HEK293 (cell line): ENCODE measurements around the gene PPP4R1.

Source experiments
- CTCF ChIA-PET: fragments of 350-600 bp; formaldehyde crosslinking; extraction: SDS; loops from one replicate; lab custom pipeline; 2021; ENCODE audit warnings: antibody characterized with exemption; lab: Yijun Ruan, JAX
- POLR2A ChIA-PET: fragments of 300-600 bp; formaldehyde crosslinking; extraction: SDS; loops from one replicate; lab custom pipeline; 2020; ENCODE audit warnings: antibody characterized with exemption, inconsistent platforms; lab: Yijun Ruan, JAX
- H3K27ac ChIP-seq: fragments of 200-500 bp; sonication (Bioruptor generic); 2 replicates; pipeline ENCODE4 v1.5.1; 2014; ENCODE audit warnings: low read depth, low read length, control low read depth, inconsistent platforms; ENCODE audit errors: extremely low read depth
- H3K36me3 ChIP-seq, 2 experiments: fragments of 200-500 bp in 1 of 2; sonication (Bioruptor generic) in 1 of 2; 1 replicate in 1 of 2; 2 replicates in 1 of 2; pipeline ENCODE4 v1.5.1; 2014 to 2017; ENCODE audit warnings: inconsistent platforms in 2 of 2, low read length in 2 of 2; ENCODE audit not compliant: control insufficient read depth in 2 of 2, insufficient read depth in 1 of 2
- H3K4me1 ChIP-seq: fragments of 200-500 bp; sonication (Bioruptor generic); 2 replicates; pipeline ENCODE4 v1.5.1; 2014; ENCODE audit warnings: mild to moderate bottlenecking, low read length, inconsistent platforms; ENCODE audit not compliant: control insufficient read depth, insufficient read depth
- H3K4me3 ChIP-seq: 2 replicates; pipeline ENCODE4 v1.5.1; 2011; ENCODE audit warnings: low read depth, mild to moderate bottlenecking, control low read depth, low read length, moderate library complexity
- H3K9me3 ChIP-seq: fragments of 200-500 bp; sonication (Bioruptor generic); 2 replicates; pipeline ENCODE4 v1.5.1; 2014; ENCODE audit warnings: low read depth, low read length, inconsistent platforms; ENCODE audit not compliant: control insufficient read depth, insufficient read depth
- GFI1B ChIP-seq: fragments of 450-650 bp; formaldehyde crosslinking; IDR thresholded peaks from 2 replicates; pipeline ENCODE4 v1.5.1; 2016; ENCODE audit warnings: missing biosample characterization, missing genetic modification characterization
- GLIS1 ChIP-seq: fragments of 450-650 bp; formaldehyde crosslinking; IDR thresholded peaks from 2 replicates; pipeline ENCODE4 v1.5.1; 2016; ENCODE audit warnings: missing biosample characterization, missing genetic modification characterization
- KLF8 ChIP-seq: fragments of 450-650 bp; formaldehyde crosslinking; IDR thresholded peaks from 2 replicates; pipeline ENCODE4 v1.5.1; 2016; ENCODE audit warnings: missing biosample characterization, missing genetic modification characterization
- REPIN1 ChIP-seq: fragments of 450-650 bp; formaldehyde crosslinking; IDR thresholded peaks from 2 replicates; pipeline ENCODE4 v1.5.1; 2017; ENCODE audit warnings: missing biosample characterization, missing genetic modification characterization, low read depth
- ZBTB17 ChIP-seq: fragments of 450-650 bp; formaldehyde crosslinking; IDR thresholded peaks from 2 replicates; pipeline ENCODE4 v1.5.1; 2016; ENCODE audit warnings: missing biosample characterization, missing genetic modification characterization
- ZNF121 ChIP-seq: fragments of 450-650 bp; formaldehyde crosslinking; IDR thresholded peaks from 2 replicates; pipeline ENCODE4 v1.5.1; 2016; ENCODE audit warnings: missing biosample characterization, missing genetic modification characterization
- ZNF175 ChIP-seq: fragments of 450-650 bp; formaldehyde crosslinking; IDR thresholded peaks from 2 replicates; pipeline ENCODE4 v1.5.1; 2016; ENCODE audit warnings: missing biosample characterization, missing genetic modification characterization
- ZNF2 ChIP-seq: fragments of 450-650 bp; formaldehyde crosslinking; IDR thresholded peaks from 2 replicates; pipeline ENCODE4 v1.5.1; 2016; ENCODE audit warnings: missing biosample characterization, missing genetic modification characterization
- ZNF221 ChIP-seq: fragments of 450-650 bp; formaldehyde crosslinking; IDR thresholded peaks from 2 replicates; pipeline ENCODE4 v1.5.1; 2017; ENCODE audit warnings: missing biosample characterization, missing genetic modification characterization, borderline replicate concordance
- ZNF223 ChIP-seq: fragments of 450-650 bp; formaldehyde crosslinking; IDR thresholded peaks from 2 replicates; pipeline ENCODE4 v1.5.1; 2016; ENCODE audit warnings: missing biosample characterization, missing genetic modification characterization
- ZNF510 ChIP-seq: fragments of 450-650 bp; formaldehyde crosslinking; IDR thresholded peaks from 2 replicates; pipeline ENCODE4 v1.5.1; 2018; ENCODE audit warnings: mild to moderate bottlenecking, missing genetic modification characterization, missing biosample characterization; ENCODE audit not compliant: insufficient replicate concordance
- ZNF514 ChIP-seq: fragments of 450-650 bp; formaldehyde crosslinking; IDR thresholded peaks from 2 replicates; pipeline ENCODE4 v1.5.1; 2016; ENCODE audit warnings: missing biosample characterization, missing genetic modification characterization
- ZNF558 ChIP-seq: fragments of 450-650 bp; formaldehyde crosslinking; IDR thresholded peaks from 2 replicates; pipeline ENCODE4 v1.5.1; 2016; ENCODE audit warnings: missing biosample characterization, missing genetic modification characterization
- ZNF561 ChIP-seq: fragments of 450-650 bp; IDR thresholded peaks from 2 replicates; pipeline ENCODE4 v1.5.1; 2018; ENCODE audit warnings: missing biosample characterization, missing genetic modification characterization, borderline replicate concordance
- ZNF621 ChIP-seq: fragments of 450-650 bp; formaldehyde crosslinking; IDR thresholded peaks from 2 replicates; pipeline ENCODE4 v1.5.1; 2017; ENCODE audit warnings: missing biosample characterization, missing genetic modification characterization
- ZNF624 ChIP-seq: fragments of 450-650 bp; formaldehyde crosslinking; IDR thresholded peaks from 2 replicates; pipeline ENCODE4 v1.5.1; 2017; ENCODE audit warnings: missing biosample characterization, missing genetic modification characterization
- ZNF658 ChIP-seq: fragments of 450-650 bp; formaldehyde crosslinking; IDR thresholded peaks from 2 replicates; pipeline ENCODE4; 2016; ENCODE audit warnings: missing biosample characterization, missing genetic modification characterization
- ZNF664 ChIP-seq: fragments of 450-650 bp; formaldehyde crosslinking; IDR thresholded peaks from 2 replicates; pipeline ENCODE4 v1.5.1; 2016; ENCODE audit warnings: missing biosample characterization, missing genetic modification characterization
- ZSCAN23 ChIP-seq: fragments of 450-650 bp; formaldehyde crosslinking; IDR thresholded peaks from 2 replicates; pipeline ENCODE4 v1.5.1; 2016; ENCODE audit warnings: missing biosample characterization, missing genetic modification characterization
- ZSCAN30 ChIP-seq: fragments of 450-650 bp; IDR thresholded peaks from 2 replicates; pipeline ENCODE4 v1.5.1; 2018; ENCODE audit warnings: missing biosample characterization, mild to moderate bottlenecking, missing genetic modification characterization, moderate library complexity
- TF ChIP-seq, protein P1 (sequence below): sonication (generic); formaldehyde crosslinking; IDR thresholded peaks from 2 replicates; pipeline ENCODE4 v1.8.1; 2022; ENCODE audit warnings: mild to moderate bottlenecking, moderate library complexity, missing genetic modification reagents
- TF ChIP-seq, protein P2 (sequence below): fragments of 450-650 bp; formaldehyde crosslinking; IDR thresholded peaks from 2 replicates; pipeline ENCODE4 v1.5.1; 2016; ENCODE audit warnings: missing biosample characterization, missing genetic modification characterization
- TF ChIP-seq, protein P3 (sequence below): fragments of 450-650 bp; formaldehyde crosslinking; IDR thresholded peaks from 2 replicates; pipeline ENCODE4 v1.5.1; 2016; ENCODE audit warnings: missing biosample characterization, missing genetic modification characterization
- TF ChIP-seq, protein P4 (sequence below): fragments of 450-650 bp; formaldehyde crosslinking; IDR thresholded peaks from 2 replicates; pipeline ENCODE4 v1.5.0; 2017; ENCODE audit warnings: missing biosample characterization, missing genetic modification characterization, borderline replicate concordance

PPP4R1 gene

DNA sequence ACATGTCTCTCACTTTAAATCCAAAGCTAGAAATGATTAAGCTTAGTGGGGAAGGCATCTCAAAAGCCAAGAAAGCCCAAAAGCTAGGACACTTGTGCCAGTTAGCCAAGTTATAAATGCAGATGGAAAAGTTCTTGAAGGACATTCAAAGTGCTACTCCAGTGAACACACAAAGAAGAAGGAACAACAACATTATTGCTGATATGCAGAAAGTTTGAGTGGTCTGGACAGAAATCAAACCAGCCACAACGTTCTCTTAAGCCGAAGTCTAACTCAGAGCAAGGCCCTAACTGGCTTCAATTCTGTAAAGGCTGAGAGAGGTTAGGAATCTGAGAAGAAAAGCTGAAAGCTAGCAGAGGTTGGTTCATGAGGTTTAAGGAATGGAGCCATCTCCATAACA lies 49.0 kb downstream of the PPP4R1 start:
- peaks cover 36 to 57% of the 10 kb centered on the region in 2 experiments for H3K36me3 ChIP-seq
- TF ChIP-seq ZNF2 (tag by site-specific recombination) (no peak), ZSCAN30 (no peak), KLF8 (tag by site-specific recombination) (no peak), ZNF624 (tag by site-specific recombination) (no peak), ZNF658 (no peak), ZBTB17 (tag by site-specific recombination) (no peak), ZNF664 (tag by site-specific recombination) (no peak)
- TF ChIP-seq, protein P1, sequence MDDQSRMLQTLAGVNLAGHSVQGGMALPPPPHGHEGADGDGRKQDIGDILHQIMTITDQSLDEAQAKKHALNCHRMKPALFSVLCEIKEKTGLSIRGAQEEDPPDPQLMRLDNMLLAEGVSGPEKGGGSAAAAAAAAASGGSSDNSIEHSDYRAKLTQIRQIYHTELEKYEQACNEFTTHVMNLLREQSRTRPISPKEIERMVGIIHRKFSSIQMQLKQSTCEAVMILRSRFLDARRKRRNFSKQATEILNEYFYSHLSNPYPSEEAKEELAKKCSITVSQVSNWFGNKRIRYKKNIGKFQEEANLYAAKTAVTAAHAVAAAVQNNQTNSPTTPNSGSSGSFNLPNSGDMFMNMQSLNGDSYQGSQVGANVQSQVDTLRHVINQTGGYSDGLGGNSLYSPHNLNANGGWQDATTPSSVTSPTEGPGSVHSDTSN, result no peak
- H3K9me3 ChIP-seq, result no peaks in the 10 kb centered on the region
- no peak overlapping the region for H3K4me3 ChIP-seq
- ChIA-PET CTCF (interaction anchor here (1.8 to 3.0 kb wide), 2 partner anchors 10 to 47 kb away, joined by 4 to 21 read pairs; no protein-coding TSS in a partner anchor), POLR2A (no interaction called here)
- H3K4me1 ChIP-seq, result no peaks in the 10 kb centered on the region
- H3K27ac ChIP-seq, result no peak overlapping the region

DNA sequence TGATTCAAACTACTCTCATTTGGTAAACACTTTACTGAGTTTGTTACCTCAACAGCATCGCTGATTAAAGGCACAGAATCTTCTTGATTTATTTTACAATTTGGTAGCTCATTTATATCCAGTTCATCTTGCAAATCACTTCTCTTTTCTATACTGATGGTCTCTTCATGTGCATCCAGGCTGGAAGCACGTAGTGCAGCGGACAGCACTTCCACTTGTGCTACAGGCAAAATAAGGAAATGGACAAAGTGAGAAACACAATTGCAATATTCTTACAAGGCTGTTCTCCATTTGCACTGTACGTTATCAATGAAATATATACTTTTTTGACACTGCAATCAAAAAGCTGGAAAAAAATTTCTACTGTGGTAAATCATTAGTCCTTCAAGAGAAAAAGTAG lies 51.0 kb downstream of the PPP4R1 start:
- CTCF ChIA-PET, result interaction anchor here (5.6 kb wide), 1 partner anchor 10 kb away, joined by 31 read pairs; no protein-coding TSS in a partner anchor
- Histone ChIP-seq H3K36me3 (peaks cover 31 to 56% of the 10 kb centered on the region in 2 experiments), H3K9me3 (no peaks in the 10 kb centered on the region), H3K4me3 (no peak overlapping the region), H3K4me1 (no peaks in the 10 kb centered on the region), H3K27ac (no peak overlapping the region)
- POLR2A ChIA-PET, result no interaction called here
- no peak for TF ChIP-seq GFI1B
- TF ChIP-seq ZNF658, result no peak
- TF ChIP-seq, protein P2, sequence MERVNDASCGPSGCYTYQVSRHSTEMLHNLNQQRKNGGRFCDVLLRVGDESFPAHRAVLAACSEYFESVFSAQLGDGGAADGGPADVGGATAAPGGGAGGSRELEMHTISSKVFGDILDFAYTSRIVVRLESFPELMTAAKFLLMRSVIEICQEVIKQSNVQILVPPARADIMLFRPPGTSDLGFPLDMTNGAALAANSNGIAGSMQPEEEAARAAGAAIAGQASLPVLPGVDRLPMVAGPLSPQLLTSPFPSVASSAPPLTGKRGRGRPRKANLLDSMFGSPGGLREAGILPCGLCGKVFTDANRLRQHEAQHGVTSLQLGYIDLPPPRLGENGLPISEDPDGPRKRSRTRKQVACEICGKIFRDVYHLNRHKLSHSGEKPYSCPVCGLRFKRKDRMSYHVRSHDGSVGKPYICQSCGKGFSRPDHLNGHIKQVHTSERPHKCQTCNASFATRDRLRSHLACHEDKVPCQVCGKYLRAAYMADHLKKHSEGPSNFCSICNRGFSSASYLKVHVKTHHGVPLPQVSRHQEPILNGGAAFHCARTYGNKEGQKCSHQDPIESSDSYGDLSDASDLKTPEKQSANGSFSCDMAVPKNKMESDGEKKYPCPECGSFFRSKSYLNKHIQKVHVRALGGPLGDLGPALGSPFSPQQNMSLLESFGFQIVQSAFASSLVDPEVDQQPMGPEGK, result no peak
- TF ChIP-seq, protein P3, sequence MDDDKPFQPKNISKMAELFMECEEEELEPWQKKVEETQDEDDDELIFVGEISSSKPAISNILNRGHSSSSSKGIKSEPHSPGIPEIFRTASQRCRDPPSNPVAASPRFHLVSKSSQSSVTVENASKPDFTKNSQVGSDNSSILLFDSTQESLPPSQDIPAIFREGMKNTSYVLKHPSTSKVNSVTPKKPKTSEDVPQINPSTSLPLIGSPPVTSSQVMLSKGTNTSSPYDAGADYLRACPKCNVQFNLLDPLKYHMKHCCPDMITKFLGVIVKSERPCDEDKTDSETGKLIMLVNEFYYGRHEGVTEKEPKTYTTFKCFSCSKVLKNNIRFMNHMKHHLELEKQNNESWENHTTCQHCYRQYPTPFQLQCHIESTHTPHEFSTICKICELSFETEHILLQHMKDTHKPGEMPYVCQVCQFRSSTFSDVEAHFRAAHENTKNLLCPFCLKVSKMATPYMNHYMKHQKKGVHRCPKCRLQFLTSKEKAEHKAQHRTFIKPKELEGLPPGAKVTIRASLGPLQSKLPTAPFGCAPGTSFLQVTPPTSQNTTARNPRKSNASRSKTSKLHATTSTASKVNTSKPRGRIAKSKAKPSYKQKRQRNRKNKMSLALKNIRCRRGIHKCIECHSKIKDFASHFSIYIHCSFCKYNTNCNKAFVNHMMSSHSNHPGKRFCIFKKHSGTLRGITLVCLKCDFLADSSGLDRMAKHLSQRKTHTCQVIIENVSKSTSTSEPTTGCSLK, result no peak
- no peak for TF ChIP-seq ZNF221 (tag by site-specific recombination)
- no peak for TF ChIP-seq ZNF514 (tag by site-specific recombination)
- no peak for TF ChIP-seq ZNF558 (tag by site-specific recombination)
- no peak for TF ChIP-seq GLIS1 (tag by site-specific recombination)
- TF ChIP-seq ZNF621 (tag by site-specific recombination), result no peak
- TF ChIP-seq ZNF175, result no peak
- TF ChIP-seq ZNF510 (tag by site-specific recombination), result no peak
- TF ChIP-seq ZNF561 (tag by site-specific recombination), result no peak
- TF ChIP-seq ZNF121 (tag by site-specific recombination), result no peak
- TF ChIP-seq KLF8 (tag by site-specific recombination), result no peak
- TF ChIP-seq REPIN1, result no peak
- TF ChIP-seq, protein P4, sequence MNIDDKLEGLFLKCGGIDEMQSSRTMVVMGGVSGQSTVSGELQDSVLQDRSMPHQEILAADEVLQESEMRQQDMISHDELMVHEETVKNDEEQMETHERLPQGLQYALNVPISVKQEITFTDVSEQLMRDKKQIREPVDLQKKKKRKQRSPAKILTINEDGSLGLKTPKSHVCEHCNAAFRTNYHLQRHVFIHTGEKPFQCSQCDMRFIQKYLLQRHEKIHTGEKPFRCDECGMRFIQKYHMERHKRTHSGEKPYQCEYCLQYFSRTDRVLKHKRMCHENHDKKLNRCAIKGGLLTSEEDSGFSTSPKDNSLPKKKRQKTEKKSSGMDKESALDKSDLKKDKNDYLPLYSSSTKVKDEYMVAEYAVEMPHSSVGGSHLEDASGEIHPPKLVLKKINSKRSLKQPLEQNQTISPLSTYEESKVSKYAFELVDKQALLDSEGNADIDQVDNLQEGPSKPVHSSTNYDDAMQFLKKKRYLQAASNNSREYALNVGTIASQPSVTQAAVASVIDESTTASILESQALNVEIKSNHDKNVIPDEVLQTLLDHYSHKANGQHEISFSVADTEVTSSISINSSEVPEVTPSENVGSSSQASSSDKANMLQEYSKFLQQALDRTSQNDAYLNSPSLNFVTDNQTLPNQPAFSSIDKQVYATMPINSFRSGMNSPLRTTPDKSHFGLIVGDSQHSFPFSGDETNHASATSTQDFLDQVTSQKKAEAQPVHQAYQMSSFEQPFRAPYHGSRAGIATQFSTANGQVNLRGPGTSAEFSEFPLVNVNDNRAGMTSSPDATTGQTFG (tag by site-specific recombination), result no peak
- no peak for TF ChIP-seq ZNF223 (tag by site-specific recombination)
- no peak for TF ChIP-seq ZSCAN23
- TF ChIP-seq, all 188 proteins: peak for 0
